Epidermal melanocyte (primary cell): ENCODE measurements around the gene CUEDC1.
A peak's percentile ranks its signal among the peaks of the same experiment; 100 is the strongest.

Experiments
- DNase-seq: peaks from one replicate; pipeline ENCODE4 v3.0.0; 2011; ENCODE audit warnings: low spot score; ENCODE audit not compliant: insufficient read length

Gene CUEDC1

DNA sequence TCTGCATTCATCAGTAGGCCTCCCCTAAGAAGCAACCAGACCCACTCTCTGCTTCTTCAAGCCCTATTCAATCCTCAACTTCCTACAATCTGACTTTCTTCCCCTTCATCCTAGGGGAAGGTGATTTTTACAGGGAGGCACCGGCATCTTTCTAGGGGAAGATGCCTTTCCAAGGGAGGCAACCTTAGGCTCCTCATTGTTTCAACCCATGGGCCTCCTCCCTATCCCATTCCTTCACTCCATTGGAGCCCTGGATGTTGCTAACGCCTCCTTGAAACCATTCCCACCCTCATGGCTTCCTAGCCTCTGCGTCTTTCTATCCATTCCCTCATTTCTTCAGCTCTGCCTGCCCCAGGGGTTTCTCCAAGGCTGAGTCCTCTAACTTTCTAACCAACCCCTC lies 2.7 kb upstream of the CUEDC1 start:
- DNase-seq: no peak

DNA sequence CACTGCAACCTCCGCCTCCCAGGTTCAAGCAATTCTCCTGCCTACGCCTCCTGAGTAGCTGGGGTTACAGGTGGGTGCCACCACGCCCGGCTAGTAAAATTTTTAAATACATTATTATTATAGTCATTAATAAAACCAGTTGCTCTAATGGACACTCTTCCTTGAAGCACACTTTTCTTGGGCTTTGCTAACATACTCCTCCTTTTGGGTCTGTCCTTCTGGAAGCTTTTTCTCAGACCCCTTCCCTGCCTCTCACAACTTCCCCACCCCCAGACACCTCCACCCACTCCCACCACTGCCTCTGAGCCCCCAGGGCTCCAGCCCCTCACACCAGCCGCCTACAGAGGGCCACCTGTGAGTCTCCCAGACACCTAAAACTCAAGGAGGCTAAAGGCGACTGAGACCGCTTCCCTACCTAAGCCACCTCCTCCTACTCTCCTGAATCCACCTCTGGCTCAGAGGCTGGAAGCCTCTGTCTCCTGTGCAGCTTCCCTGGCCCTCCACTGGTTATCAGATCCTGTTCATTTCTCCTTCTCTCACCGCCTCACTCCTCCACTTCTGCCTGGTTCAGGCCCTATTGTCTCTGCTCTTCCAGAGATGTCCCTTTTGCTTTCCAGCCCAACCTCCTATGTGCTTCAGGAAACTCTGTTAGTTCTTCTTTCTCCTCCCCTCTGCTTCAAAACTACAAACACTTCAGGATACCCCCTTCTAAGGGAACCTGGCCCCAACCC lies 2.1 kb upstream of the CUEDC1 start:
- no peak for DNase-seq

DNA sequence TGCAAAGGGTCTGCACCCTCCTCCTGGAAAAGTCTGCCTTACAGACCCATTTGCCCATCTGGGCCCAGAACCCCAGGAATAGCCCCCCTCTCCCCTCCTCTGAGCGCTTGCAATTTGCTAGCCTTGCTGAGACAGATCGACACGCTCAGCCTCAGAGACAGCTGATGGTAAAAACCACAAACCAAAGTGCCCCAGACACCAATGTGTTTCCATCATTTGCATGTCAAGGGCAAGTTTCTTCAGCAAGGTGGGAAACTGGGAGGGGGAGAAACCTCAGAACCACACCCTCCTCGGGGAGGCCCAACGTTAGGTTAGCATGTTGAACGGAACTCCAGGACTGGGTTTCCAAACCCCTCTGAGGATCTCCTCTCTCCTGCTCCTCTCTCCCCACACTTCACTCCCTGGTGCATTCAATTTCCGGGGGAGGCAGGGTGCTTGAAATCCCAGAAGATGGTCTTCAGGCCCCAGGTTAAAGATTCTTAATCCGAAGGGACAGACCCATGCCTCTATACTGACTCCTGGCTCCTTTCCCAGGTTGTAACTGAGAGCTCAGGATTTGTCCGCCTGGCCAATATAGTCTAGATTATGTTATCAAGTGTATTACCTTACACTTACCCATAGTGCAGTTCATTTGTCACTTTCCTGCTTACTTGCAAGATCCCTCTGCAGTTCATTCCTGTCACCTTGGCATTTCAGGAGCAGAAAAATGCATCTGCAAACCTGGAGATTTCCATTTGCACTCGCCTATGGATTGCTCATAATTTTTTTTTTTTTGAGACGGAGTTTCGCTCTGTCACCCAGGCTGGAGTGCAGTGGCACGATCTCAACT lies 1.3 kb upstream of the CUEDC1 start:
- DNase-seq: no peak

DNA sequence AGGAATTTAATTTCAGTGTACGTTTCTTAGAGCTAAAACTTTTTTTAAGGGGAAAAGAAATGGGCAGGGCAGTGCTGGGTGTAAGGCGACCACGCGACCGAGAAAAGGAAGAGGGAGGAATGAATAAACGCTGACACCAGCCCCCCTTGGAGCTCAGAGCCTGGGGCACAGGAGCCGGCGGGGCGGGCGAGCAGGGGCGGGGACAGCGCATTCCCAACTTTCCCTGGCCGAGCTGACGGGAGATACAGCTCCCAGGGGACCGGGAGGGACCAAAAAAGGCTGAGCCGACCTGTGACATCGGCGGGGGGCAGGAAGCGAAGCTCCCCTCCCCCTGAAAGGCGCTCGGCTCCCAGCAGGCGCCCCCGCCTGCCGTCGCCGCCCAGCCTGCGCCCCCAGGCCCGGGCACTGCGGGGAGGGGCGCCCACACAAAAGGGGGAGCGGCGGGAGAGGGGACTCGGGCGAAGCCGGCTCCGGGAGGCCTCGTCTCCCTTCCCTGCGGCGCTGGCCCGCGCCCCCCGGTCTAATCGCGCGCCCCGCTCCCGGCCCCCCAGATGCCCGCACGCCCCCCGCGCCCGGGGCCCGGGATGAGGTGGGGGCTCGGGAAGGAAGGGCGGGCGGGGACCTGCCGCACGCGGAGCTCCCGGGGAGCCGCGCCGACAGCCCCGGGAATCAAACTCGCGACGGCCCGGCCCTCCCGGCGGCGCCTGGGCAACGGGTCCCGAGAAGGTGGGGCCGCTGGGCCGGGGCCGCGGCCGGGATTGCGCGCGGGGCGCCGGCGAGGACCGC lies 622 bp downstream of the CUEDC1 start:
- DNase-seq: peak; percentile 70

DNA sequence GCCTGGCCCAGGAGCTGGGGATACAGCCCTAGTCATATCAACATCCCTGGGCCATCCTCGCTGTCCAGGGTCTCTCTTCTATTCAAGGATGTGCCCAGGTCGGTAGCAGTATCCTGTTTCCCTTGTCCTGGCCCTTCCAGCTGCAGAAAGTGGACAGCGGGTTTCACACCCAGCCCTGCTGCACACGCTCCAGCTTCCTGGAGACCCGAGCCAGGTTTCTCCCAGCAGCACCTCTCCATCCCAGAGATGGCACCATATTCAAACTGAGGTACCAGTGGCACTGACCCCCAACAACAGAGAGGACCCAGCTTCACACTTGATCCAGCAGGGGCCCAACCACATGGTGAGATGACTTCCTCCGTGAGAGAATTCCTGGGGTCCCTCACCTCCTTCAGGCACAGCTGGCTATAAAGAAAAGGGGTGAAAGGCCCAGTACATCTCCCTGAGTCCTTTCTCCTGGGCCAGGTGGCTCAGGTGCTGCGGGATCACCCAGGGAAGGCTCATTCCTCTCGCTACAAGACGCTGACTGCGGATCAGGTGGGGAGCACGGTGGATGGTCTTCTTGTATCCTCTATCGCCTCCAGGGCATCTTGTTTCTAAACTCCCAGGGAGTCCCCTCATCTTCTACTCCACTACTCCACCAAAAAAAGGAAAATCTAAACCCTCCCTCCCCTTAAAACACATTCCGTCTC lies 1.4 kb downstream of the CUEDC1 start:
- DNase-seq: no peak

DNA sequence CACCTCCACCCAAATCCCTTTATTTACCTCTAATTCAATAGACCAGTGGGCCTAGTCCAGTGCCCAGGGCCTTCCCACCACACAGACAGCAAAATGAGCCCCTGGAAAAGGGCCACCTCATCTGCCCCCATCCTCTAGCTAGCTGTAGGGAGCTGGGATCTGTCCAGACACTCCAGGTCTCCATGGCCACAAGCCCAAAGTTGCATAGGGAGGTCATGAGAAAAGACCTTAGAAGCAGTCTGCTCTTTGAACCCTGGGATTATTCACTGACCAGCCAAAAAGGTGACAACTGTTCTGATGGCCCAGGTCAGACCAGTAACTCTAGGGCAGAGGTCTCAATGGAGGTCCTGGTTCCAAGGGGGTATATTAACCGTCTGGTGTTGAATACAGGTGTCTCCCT lies 2.0 kb downstream of the CUEDC1 start:
- no peak for DNase-seq

DNA sequence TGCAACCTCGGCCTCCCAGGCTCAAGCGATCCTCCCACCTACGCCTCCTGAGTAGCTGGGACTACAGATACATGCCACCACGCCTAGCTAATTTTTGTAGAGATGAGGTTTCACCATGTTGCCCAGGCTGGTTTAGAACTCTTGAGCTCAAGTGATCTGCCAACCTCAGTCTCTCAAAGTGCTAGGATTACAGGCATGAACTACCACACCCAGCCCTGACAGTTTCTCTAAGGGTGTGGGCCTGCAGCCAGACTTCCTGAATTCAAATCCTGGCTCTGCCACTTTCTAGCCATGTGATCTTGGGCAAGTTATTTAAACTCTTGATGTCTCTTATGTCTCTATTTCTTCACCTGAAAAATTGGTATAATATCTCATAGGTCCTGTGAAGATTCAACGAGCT lies 5.6 kb downstream of the CUEDC1 start:
- no peak for DNase-seq

DNA sequence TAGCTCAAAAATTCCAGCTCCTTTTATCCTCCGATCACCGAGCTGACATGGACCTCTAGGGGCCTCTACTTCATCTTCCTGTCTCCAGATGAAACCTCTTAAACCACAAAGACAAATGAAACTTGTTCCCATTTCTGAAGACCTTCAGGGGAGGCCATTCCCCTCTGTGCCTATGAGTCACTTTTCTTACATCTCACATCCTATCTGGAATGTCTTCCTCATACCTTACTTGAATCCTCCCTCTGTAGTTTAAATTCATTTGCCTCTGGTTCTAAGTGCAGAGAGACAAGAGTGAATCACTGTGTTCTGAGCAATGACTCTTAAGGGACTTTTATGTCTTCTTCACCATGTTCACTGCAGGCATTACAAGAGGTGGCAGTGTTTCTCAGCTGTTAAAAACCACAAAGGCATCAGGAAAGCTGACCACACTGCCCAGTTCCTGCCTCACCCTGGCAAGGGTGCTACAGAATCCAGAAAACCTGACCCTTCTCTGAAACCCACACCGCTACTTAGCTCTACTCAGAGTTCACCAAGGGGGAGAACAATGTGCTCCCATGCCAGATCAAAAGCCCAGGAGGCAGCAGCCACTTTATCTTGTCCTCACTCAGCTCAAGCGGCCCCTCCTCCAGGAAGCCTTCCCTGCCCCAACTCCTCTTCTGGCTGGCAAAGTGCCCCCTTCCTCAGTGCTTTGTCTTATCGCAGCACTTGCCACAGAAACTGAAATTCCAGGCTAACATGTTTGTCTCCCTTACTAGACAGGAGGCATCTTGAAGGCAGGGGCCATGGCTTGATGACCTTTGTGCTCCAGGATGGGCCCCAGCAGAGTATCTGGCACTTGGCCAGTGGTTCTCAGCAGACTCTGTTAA lies 6.4 kb downstream of the CUEDC1 start:
- peak; percentile 85 for DNase-seq

DNA sequence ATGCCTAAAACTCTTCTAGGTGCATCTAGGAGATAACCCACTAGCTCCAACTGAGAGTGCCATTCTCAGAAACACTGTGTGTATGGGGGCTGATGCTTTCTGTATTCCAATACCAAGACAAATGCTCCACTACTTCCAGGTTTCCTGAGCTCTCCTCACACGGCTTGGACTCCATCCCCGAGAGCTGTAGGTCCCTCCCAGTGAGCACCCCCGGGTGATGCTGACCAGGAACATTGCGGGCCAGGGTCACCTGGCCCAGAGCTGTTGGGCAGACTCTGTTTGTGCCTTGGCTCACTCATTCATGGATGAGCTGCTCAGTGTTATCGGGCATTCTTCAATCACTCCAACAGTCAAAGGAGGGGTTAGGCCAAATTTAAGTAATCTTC lies 7.0 kb downstream of the CUEDC1 start:
- no peak for DNase-seq

DNA sequence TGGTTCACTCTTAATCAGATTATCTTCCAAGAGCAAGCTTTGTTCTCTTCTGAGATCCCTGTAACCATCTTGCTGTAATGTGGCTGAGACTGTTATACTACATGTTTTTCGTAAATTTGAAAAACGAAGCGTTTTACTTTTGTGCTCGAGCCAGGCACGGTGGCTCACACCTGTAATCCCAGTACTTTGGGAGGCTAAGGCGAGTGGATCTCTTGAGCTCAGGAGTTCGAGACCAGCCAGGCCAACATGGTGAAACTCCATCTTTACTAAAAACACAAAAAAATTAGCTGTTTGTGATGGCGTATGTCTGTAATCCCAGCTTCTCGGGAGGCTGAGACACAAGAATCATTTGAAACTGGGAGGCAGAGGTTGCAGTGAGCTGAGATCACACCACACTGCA lies 7.8 kb downstream of the CUEDC1 start:
- no peak for DNase-seq

DNA sequence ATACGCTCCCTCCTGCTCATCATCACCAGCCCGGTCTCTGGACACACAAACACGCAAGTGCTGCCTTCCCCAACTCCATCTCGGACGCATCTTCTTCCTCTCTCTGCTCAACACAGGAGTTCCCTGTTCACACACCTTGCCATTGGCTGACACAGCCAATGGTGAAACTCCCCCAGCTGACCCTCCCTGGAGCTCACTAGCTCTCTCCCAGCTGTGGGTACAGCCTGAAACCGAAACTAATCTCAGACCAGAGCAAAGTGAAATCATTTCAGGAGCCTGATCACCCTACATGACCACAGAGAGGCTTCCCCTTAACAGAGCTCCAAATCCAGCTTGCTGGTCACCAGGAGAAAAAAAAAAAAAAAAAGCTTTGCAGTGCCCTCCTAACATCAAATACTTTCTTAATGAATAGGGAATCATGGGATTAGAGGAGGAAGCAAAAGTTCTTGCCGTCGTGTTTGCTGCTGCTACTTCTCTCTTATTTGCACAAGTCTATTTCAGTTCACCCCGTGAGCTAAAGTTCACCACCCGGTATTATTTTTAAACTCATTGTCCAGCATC lies 8.3 kb downstream of the CUEDC1 start:
- DNase-seq: peak; percentile 75

DNA sequence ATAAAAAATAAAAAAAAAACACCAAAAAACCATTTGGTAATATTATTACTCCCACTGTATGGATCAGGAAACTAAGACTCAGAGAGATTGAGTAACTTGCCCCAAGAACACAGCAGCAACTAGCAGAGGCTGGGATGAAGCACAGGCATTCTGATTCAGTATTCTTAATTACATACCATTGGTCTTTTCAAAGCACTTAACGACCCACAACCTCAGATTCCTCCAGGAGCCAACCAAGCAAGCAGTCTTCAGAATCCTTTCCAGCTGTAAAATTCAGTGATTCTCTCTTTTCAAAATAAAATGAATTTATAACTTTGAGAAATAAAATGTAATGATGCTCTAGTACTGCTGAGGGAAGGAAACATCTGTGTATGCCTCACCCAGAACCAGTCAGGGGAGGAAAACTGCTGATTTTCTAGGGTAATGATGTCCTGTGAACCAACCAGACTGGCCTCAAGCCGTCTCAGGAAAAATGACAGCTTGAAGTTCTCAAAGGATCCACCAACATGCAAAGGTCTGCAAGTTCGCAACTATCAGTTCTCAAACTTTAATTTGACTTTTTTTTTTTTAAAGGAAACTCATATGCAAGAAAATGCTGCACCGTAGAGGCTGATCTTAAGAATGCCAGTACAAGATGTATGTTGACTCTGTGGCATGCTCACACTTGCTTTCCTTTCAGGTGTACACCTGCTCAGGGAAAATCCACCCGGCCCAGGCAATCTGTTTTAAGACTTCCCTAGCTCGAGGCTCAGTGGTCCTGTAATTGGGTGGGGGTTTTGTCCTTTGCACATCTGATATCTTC lies 9.0 kb downstream of the CUEDC1 start:
- no peak for DNase-seq

DNA sequence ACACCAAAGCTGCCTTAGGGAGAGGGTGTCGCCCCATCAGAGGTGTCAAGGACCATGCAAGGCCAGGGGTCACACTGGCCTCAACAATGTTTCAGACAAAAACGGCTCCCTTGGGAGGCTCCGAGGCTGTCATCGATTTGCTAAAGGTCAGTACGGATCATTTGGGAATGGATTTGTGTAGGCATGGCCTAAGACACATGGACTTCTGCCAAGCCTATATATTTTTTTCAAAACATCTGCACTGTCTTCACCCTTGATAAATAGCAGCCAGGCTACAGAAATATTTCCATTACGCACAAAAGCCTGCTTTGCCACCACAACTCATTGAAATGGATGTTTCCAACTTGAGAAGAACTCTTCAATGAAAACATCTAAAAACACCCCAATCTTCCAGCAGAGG lies 10.3 kb downstream of the CUEDC1 start:
- no peak for DNase-seq

DNA sequence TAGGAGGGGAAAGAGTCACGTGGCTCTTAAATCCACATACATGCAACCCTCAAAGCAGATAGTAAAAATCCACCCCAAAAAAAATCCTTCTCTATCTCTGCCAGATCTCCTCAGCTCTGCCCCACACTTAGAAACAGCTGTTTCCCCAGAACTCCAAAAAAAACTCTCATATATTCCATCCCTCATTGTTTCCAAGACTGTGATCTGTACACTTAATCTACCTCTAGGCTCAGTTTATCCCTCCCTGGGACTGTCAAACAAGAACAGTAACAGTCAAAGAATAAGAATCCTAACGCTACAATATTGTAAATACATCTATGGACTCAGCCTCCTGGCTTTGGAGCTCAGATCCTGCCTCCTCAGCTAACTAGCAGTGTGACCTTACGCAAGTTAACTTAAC lies 11.6 kb downstream of the CUEDC1 start:
- no peak for DNase-seq

DNA sequence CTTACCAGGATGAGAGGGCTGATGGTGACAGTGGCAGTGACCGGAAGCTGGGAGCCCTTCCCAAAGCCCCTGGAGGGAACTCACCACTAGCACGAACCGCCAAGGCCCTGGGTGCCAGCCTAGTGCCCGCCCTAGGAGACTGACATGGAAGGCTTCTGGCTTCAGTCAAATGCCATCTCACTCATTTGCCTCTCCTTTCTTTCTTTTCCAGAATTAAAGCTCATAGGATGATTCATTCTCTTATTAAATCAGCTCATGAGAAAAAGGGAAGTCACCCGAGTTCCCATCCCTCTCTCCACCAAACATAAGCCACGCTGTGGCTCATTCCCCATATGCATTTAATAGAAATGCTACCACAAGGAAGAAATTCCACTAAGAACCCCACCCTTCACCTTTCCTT lies 12.1 kb downstream of the CUEDC1 start:
- no peak for DNase-seq

DNA sequence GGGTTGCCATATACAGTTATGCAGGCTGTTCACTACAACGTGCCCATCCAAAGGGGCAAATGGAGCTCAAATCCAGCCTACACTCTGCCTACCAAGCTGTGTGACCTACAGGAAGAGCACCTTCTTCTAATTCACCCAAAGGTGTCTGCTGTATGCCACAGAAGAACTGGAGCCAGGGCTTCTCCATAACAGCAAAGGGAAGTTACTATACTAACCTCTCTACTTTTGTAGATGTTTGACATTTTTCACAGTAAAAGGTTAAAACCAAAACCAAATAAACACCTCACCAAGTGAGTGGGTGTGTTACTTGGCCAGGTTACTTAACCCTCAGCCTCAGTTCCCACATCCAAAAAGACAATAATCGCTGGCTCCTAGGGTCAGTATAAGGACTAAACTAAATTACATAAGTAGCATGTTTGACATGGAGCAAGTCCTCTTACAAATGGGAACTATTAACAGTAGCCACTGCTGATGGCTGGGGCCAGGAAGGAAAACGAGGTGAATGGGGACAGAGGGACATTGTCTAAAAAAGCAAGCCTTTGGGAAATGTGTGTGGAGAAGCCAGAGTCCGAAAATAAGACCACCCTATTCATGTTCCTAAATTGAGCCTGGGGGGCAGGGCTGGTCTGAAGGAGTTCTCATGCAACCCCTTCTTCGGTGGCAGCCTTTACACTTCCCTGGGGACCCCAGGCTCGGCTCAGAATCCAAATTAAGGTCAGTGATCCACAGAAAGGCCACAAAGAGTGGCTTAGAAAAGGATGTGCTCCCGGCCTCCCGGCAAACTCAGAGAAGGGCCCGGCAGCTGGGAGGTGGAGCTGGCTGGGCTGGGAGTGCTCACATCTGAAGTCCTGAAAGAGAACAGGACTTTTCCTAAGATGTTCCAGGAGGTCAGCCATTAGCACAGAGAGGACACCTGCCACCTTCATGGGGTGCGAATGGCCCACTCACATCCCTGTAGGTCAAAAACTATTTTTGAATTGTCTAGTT lies 13.5 kb downstream of the CUEDC1 start:
- no peak for DNase-seq

DNA sequence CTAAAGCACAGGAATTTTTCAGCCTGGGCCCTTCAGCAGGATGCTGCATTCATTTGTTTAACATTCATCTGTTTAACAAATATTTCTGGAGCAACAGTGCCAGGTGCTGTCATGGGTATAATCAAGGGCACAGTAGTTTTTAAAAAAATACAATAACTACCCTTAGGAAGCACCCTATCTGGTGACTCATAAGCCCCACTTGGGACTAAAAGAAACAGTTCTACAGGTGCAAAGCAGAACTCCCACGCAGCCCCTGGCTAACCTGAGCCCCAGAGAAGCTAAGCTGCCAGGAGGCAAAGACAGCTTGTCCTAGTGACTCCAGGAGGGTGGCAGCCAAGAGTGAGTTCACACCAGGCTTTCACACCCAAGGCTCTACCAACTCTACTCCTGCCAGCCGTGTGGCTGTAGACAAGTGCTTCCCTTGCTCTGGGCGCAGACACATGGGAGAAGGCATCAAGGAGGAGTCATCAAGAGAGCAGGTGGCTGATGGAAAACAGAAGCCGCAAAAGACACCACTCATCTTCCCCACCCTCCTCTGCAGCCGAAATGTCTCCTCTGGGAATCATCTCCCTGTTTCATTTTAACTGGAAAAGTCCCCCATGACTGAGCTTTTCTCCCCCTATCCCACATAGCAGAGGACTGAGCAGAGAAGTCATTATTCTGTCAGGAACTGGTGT lies 14.4 kb downstream of the CUEDC1 start:
- no peak for DNase-seq

DNA sequence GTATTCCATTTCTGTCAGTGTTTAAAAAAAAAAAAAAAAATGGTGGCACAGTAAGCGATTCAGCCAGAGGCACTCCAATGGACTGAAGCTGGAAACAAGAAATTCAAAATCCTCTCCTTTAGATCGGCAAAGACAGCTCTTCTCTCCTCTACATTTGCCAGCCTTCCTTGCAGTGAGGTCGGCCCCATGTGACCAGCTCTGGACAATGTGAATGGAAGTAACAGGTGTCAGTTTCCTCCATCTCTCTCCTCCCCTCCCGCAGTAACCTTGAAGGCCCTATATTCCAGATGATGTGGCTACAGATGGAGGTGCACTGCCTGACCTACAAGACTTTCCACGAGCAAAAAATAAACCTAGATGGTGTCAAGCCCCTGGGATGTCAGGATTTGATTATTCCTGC lies 15.0 kb downstream of the CUEDC1 start:
- no peak for DNase-seq
